SK-N-SH (cell line): ENCODE measurements around the gene SPOCK1. TPM values are rescaled to one million over a fixed set of nuclear protein-coding genes. Genes with fewer than 3 reads are reported as not detected.

Experiments
- CTCF ChIA-PET: fragments of 300-600, 350-600 bp; formaldehyde crosslinking; extraction: SDS; loops from one replicate; lab custom pipeline; 2021; lab: Yijun Ruan, JAX
- POLR2A ChIA-PET: fragments of 350-600 bp; sonication (Branson Sonifier 250); formaldehyde crosslinking; extraction: SDS; loops from one replicate; lab custom pipeline; 2020; ENCODE audit warnings: antibody characterized with exemption, inconsistent platforms; lab: Yijun Ruan, JAX
- DNase-seq: peaks from one replicate; pipeline ENCODE4 v3.0.0; 2012
- H2AFZ ChIP-seq: fragments of 200-600 bp; sonication (generic); 2 replicates; pipeline ENCODE4 v1.8.1; 2016; ENCODE audit warnings: antibody characterized with exemption, mild to moderate bottlenecking, low read depth
- H3F3A ChIP-seq: fragments of 200-600 bp; sonication (generic); replicated peaks from 2 replicates; pipeline ENCODE3; 2016; ENCODE audit warnings: antibody characterized with exemption, mild to moderate bottlenecking; ENCODE audit not compliant: insufficient read depth
- H3K27ac ChIP-seq, 2 experiments: fragments of 200-500 bp in 1 of 2; fragments of 200-600 bp in 1 of 2; sonication (Bioruptor generic) in 1 of 2; sonication (generic), shearing (Covaris generic) in 1 of 2; 2 replicates each; pipeline versions ENCODE4 v1.5.1 to v1.6.1; 2014 to 2016; ENCODE audit warnings: low read depth in 2 of 2, inconsistent platforms in 1 of 2, low read length in 1 of 2, mild to moderate bottlenecking in 1 of 2, mixed read lengths in 1 of 2
- H3K27me3 ChIP-seq: fragments of 200-600 bp; sonication (generic), shearing (Covaris generic); 2 replicates; pipeline ENCODE4 v1.6.1; 2016; ENCODE audit warnings: mixed run types; ENCODE audit not compliant: insufficient read depth
- H3K36me3 ChIP-seq, 2 experiments: fragments of 200-500 bp in 1 of 2; fragments of 200-600 bp in 1 of 2; sonication (Bioruptor generic) in 1 of 2; sonication (generic) in 1 of 2; replicated peaks in 1 of 2; 2 replicates each; pipeline versions ENCODE3 to v1.5.1; 2014 to 2016; ENCODE audit warnings: low read length in 1 of 2, mild to moderate bottlenecking in 1 of 2; ENCODE audit not compliant: insufficient read depth in 2 of 2, control insufficient read depth in 1 of 2
- H3K4me1 ChIP-seq, 2 experiments: fragments of 200-500 bp in 1 of 2; fragments of 200-600 bp in 1 of 2; sonication (Bioruptor generic) in 1 of 2; sonication (generic), shearing (Covaris generic) in 1 of 2; 2 replicates each; pipeline versions ENCODE4 v1.5.1 to v1.6.1; 2014 to 2016; ENCODE audit warnings: low read depth in 1 of 2, low read length in 1 of 2, mixed run types in 1 of 2; ENCODE audit not compliant: insufficient read depth in 2 of 2, control insufficient read depth in 1 of 2
- H3K4me2 ChIP-seq: fragments of 200-600 bp; sonication (generic), shearing (Covaris generic); 2 replicates; pipeline ENCODE4 v1.6.1; 2017; ENCODE audit warnings: mixed run types
- H3K4me3 ChIP-seq, 2 experiments: fragments of 200-500 bp in 1 of 2; fragments of 200-600 bp in 1 of 2; sonication (Bioruptor generic) in 1 of 2; sonication (generic), shearing (Covaris generic) in 1 of 2; 2 replicates each; pipeline versions ENCODE4 v1.5.1 to v1.8.1; 2014 to 2016; ENCODE audit warnings: low read depth in 2 of 2, inconsistent platforms in 1 of 2, low read length in 1 of 2, mild to moderate bottlenecking in 1 of 2, mixed read lengths in 1 of 2, moderate library complexity in 1 of 2
- H3K79me2 ChIP-seq: fragments of 200-600 bp; sonication (generic); 2 replicates; pipeline ENCODE4 v1.8.1; 2017; ENCODE audit warnings: mild to moderate bottlenecking; ENCODE audit not compliant: insufficient read depth
- H3K9ac ChIP-seq: fragments of 200-600 bp; sonication (generic); 2 replicates; pipeline ENCODE4 v1.6.1; 2017; ENCODE audit warnings: mixed run types
- H3K9me2 ChIP-seq: fragments of 200-600 bp; sonication (generic); 2 replicates; pipeline ENCODE4 v1.6.1; 2017; ENCODE audit warnings: mixed run types
- H3K9me3 ChIP-seq: fragments of 200-600 bp; sonication (generic); 2 replicates; pipeline ENCODE4 v1.6.1; 2017; ENCODE audit warnings: mixed run types, mild to moderate bottlenecking, moderate library complexity
- H4K20me1 ChIP-seq: fragments of 200-600 bp; sonication (generic); 2 replicates; pipeline ENCODE4 v1.6.1; 2017; ENCODE audit warnings: mild to moderate bottlenecking, mixed run types; ENCODE audit not compliant: insufficient read depth
- CTCF ChIP-seq: fragments of 200-600 bp; sonication (generic); IDR thresholded peaks from 2 replicates; pipeline ENCODE4 v1.6.1; 2017; ENCODE audit warnings: antibody characterized with exemption, mild to moderate bottlenecking, moderate library complexity
- EP300 ChIP-seq, 2 experiments: IDR thresholded peaks; 2 replicates each; pipeline versions ENCODE4 v1.4.0 to v1.6.1; 2012; ENCODE audit warnings: borderline replicate concordance in 1 of 2, low read depth in 1 of 2, low read length in 1 of 2
- GATA2 ChIP-seq: sonication (generic); formaldehyde crosslinking; IDR thresholded peaks from 2 replicates; pipeline ENCODE4 v1.5.0; 2020; ENCODE audit warnings: mild to moderate bottlenecking, missing genetic modification reagents
- IRF3 ChIP-seq: fragments of 150-350 bp; IDR thresholded peaks from 2 replicates; pipeline ENCODE4 v1.6.1; 2016; ENCODE audit warnings: mild to moderate bottlenecking, low read depth, low read length
- JUND ChIP-seq: IDR thresholded peaks from 2 replicates; pipeline ENCODE4 v1.4.0; 2012
- MAX ChIP-seq: IDR thresholded peaks from 2 replicates; pipeline ENCODE4 v1.4.0; 2012; ENCODE audit warnings: low read depth
- MEF2A ChIP-seq: IDR thresholded peaks from 2 replicates; pipeline ENCODE4 v1.4.0; 2012; ENCODE audit warnings: low read depth, borderline replicate concordance
- MXI1 ChIP-seq: IDR thresholded peaks from 2 replicates; pipeline ENCODE4 v1.6.1; 2012; ENCODE audit warnings: mild to moderate bottlenecking, low read depth, low read length, improper control_type of control experiment
- NFIC ChIP-seq: IDR thresholded peaks from 2 replicates; pipeline ENCODE4 v1.4.0; 2012; ENCODE audit warnings: borderline replicate concordance
- NRF1 ChIP-seq: IDR thresholded peaks from 2 replicates; pipeline ENCODE4 v1.6.1; 2012; ENCODE audit warnings: low read depth, mild to moderate bottlenecking, low read length
- PBX3 ChIP-seq: IDR thresholded peaks from 2 replicates; pipeline ENCODE4; 2012
- RAD21 ChIP-seq: IDR thresholded peaks from 2 replicates; pipeline ENCODE4 v1.6.1; 2012; ENCODE audit warnings: mild to moderate bottlenecking, low read length
- SMC3 ChIP-seq: IDR thresholded peaks from 2 replicates; pipeline ENCODE4 v1.6.1; 2012; ENCODE audit warnings: low read depth, low read length, improper control_type of control experiment
- TAF1 ChIP-seq: IDR thresholded peaks from 2 replicates; pipeline ENCODE4 v1.6.1; 2012; ENCODE audit warnings: low read depth, mild to moderate bottlenecking, low read length, moderate library complexity, borderline replicate concordance
- TCF12 ChIP-seq: IDR thresholded peaks from 2 replicates; pipeline ENCODE4 v1.4.0; 2012
- TEAD4 ChIP-seq: IDR thresholded peaks from 2 replicates; pipeline ENCODE4 v1.4.0; 2012; ENCODE audit warnings: mild to moderate bottlenecking, borderline replicate concordance; ENCODE audit not compliant: insufficient read depth
- USF1 ChIP-seq: IDR thresholded peaks from 2 replicates; pipeline ENCODE4 v1.4.0; 2012; ENCODE audit warnings: low read depth, borderline replicate concordance
- USF2 ChIP-seq: fragments of 150-350 bp; IDR thresholded peaks from 2 replicates; pipeline ENCODE4 v1.6.1; 2017; ENCODE audit warnings: antibody characterized with exemption, low read length, low read depth, borderline replicate concordance
- YY1 ChIP-seq: IDR thresholded peaks from 2 replicates; pipeline ENCODE4 v1.4.0; 2012; ENCODE audit warnings: low read depth, mild to moderate bottlenecking
- ZBTB33 ChIP-seq: IDR thresholded peaks from 2 replicates; pipeline ENCODE4 v1.4.0; 2012; ENCODE audit warnings: low read depth, borderline replicate concordance
- WGBS: methylation state at CpG from one replicate; pipeline ENCODE4 v1.1.6; 2017; ENCODE audit warnings: low lambda C conversion rate; 5-methylcytosine and 5-hydroxymethylcytosine counted together
- polyA plus RNA-seq, 3 experiments: library from polyadenylated mRNA; depleted of rRNA; stranded (reverse); fragments of >200 nt; gene quantifications; 2 replicates each; pipeline ENCODE4 v1.2.3, GENCODE V29; 2012

Gene SPOCK1
- polyA plus RNA-seq, 1 of the 3 experiments (the other 2 are of a cell fraction) = 11.3 TPM

- Histone ChIP-seq H3K79me2 (peaks cover 24% of the 10 kb centered on the region; the same call in 1 of the 2 replicates), H3K4me1 (peaks cover 0 to 2% of the 10 kb centered on the region in 2 experiments; a peak in 2 of 4 replicates), H3K9ac (no peak overlapping the region), H3F3A (peaks cover 3% of the 10 kb centered on the region), H3K9me2 (no peaks in the 10 kb centered on the region), H3K27ac (no peak overlapping the region), H2AFZ (no peak overlapping the region), H3K27me3 (no peaks in the 10 kb centered on the region), H3K36me3 (peaks cover 0 to 3% of the 10 kb centered on the region in 2 experiments), H3K4me3 (no peak overlapping the region), H3K4me2 (no peak overlapping the region), H4K20me1 (no peaks in the 10 kb centered on the region), H3K9me3 (no peaks in the 10 kb centered on the region)
- no peak for DNase-seq
- no peak for TF ChIP-seq PBX3
- no peak for TF ChIP-seq NFIC
- TF ChIP-seq TEAD4 = no peak
- TF ChIP-seq USF1 = no peak
- no peak for TF ChIP-seq MXI1
- TF ChIP-seq CTCF = no peak
- no peak for TF ChIP-seq TAF1
- no peak for TF ChIP-seq GATA2 (CRISPR knock-in tag)
- TF ChIP-seq EP300 (IDR thresholded peaks at IDR 0.05; ENCODE audit: borderline replicate concordance in 1 of 2, low read depth in 1 of 2, low read length in 1 of 2) = no peak
- no peak for TF ChIP-seq JUND
- no peak for TF ChIP-seq MAX
- no peak for TF ChIP-seq MEF2A
- no peak for TF ChIP-seq YY1
- TF ChIP-seq NRF1 = no peak
- TF ChIP-seq RAD21 = no peak
- no peak for TF ChIP-seq IRF3
- no peak for TF ChIP-seq TCF12
- TF ChIP-seq SMC3 = no peak
- no peak for TF ChIP-seq USF2
- no peak for TF ChIP-seq ZBTB33
- WGBS = 13% methylated on average over 1 of the region's 2 CpGs
- ChIA-PET CTCF (interaction anchor here (0.8 to 1.3 kb wide), 3 partner anchors 29 to 216 kb away, joined by 3 to 4 read pairs (median 3); partner anchors contain the start of gene SPOCK1), POLR2A (no interaction called here)
These were observed 207.7 kb downstream of the SPOCK1 start for GRCh38 chr5:137291436-137291835.
